ENCODE data around the gene TTC28.

DNA sequence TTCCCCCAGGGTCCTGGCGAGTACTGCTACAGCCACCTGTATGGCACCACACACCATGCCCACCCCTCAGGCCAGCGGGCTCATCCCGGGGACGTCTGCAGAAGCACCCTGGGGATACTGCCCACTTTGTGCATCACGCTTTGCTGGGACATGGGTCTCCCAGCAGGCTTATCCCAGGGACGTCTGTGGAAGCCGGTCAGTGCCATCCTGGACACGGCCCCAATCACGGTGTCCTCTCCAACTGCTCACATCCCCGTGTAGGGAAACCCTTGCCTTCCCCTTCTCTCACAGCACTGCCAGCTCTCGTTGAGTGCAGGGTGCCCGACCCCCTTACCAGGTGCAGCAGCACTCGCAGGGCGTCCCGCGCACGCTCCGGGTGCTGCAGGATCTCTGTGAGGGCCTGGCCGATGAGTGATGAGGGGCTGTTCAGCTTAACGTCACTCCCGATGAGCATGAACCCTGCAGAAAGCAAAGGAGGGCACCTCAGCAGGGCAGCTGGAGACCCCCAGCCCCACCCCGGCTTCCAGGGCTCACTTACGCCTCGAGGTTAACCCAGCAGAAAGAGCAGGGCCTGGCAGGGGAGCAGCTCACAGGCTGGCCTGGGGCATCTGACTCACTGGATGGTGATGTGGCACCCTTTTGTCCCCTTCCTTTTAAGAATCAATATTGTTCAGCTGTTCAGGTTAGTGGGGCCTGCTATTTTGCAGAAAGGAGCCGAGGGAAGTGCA lies 683.7 kb downstream of the TTC28 start:
- TF ChIP-seq, protein P1, sequence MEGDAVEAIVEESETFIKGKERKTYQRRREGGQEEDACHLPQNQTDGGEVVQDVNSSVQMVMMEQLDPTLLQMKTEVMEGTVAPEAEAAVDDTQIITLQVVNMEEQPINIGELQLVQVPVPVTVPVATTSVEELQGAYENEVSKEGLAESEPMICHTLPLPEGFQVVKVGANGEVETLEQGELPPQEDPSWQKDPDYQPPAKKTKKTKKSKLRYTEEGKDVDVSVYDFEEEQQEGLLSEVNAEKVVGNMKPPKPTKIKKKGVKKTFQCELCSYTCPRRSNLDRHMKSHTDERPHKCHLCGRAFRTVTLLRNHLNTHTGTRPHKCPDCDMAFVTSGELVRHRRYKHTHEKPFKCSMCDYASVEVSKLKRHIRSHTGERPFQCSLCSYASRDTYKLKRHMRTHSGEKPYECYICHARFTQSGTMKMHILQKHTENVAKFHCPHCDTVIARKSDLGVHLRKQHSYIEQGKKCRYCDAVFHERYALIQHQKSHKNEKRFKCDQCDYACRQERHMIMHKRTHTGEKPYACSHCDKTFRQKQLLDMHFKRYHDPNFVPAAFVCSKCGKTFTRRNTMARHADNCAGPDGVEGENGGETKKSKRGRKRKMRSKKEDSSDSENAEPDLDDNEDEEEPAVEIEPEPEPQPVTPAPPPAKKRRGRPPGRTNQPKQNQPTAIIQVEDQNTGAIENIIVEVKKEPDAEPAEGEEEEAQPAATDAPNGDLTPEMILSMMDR (IDR thresholded peaks at IDR 0.05), result no peak
- no peak for TF ChIP-seq POLR2A (IDR thresholded peaks at IDR 0.05)
- TF ChIP-seq POLR2AphosphoS5 (IDR thresholded peaks at IDR 0.05), result no peak
- TF ChIP-seq EP300 (IDR thresholded peaks at IDR 0.05), result no peak

All from sigmoid colon (tissue), 4 donors.